ENCODE data around the gene NALF2.

GRCh38 chrX:69504626-69505612 lies 793 bp downstream of the NALF2 start:
- no peak for TF ChIP-seq CTCF (IDR thresholded peaks at IDR 0.05 in 8 of 11, conservative IDR thresholded peaks at IDR 0.05 in 3 of 11)
- TF ChIP-seq POLR2A (IDR thresholded peaks at IDR 0.05) = no peak

Measured in spleen (tissue), 7 donors.